H9 (cell line): ENCODE measurements around the gene NEURL1. TPM values are rescaled to one million over a fixed set of nuclear protein-coding genes. Genes with fewer than 3 reads are reported as not detected.

Experiments used
- DNase-seq: peaks from one replicate; pipeline ENCODE4 v3.0.0-alpha.2; 2017
- H2AFZ ChIP-seq: one replicate; pipeline ENCODE4 v1.6.1; 2013; ENCODE audit warnings: mild to moderate bottlenecking, low read length, control low read depth, moderate library complexity
- H2AK5ac ChIP-seq: 2 replicates; pipeline ENCODE4 v1.6.1; 2013; ENCODE audit warnings: low read length, control low read depth, mixed read lengths; ENCODE audit not compliant: insufficient read length
- H2BK120ac ChIP-seq: one replicate; pipeline ENCODE4 v1.6.1; 2013; ENCODE audit warnings: low read depth, mild to moderate bottlenecking, low read length, control low read depth, inconsistent platforms; ENCODE audit not compliant: poor library complexity, severe bottlenecking
- H2BK12ac ChIP-seq: 2 replicates; pipeline ENCODE4 v1.6.1; 2013; ENCODE audit warnings: low read length, control low read depth, mixed read lengths, low read depth; ENCODE audit not compliant: insufficient read length
- H2BK15ac ChIP-seq: 2 replicates; pipeline ENCODE4 v1.6.1; 2013; ENCODE audit warnings: low read depth, low read length, control low read depth
- H2BK20ac ChIP-seq: one replicate; pipeline ENCODE4 v1.6.1; 2013; ENCODE audit warnings: low read depth, mild to moderate bottlenecking, low read length, control low read depth, inconsistent platforms; ENCODE audit not compliant: poor library complexity, severe bottlenecking
- H2BK5ac ChIP-seq: 2 replicates; pipeline ENCODE4 v1.6.1; 2013; ENCODE audit warnings: low read length, control low read depth, mixed read lengths; ENCODE audit not compliant: insufficient read length
- H3K14ac ChIP-seq: 2 replicates; pipeline ENCODE4 v1.6.1; 2013; ENCODE audit warnings: low read length, control low read depth; ENCODE audit not compliant: insufficient read depth
- H3K18ac ChIP-seq: 2 replicates; pipeline ENCODE4 v1.6.1; 2013; ENCODE audit warnings: low read depth, mild to moderate bottlenecking, mixed read lengths, low read length, control low read depth; ENCODE audit not compliant: insufficient read length
- H3K23ac ChIP-seq: 2 replicates; pipeline ENCODE4 v1.6.1; 2013; ENCODE audit warnings: low read length, control low read depth, mixed read lengths, low read depth; ENCODE audit not compliant: insufficient read length
- H3K23me2 ChIP-seq: 2 replicates; pipeline ENCODE4 v1.6.1; 2013; ENCODE audit warnings: low read depth, mild to moderate bottlenecking, mixed read lengths, low read length, control low read depth; ENCODE audit not compliant: insufficient read length, poor library complexity, severe bottlenecking
- H3K27ac ChIP-seq: 2 replicates; pipeline ENCODE4 v1.5.1; 2013; ENCODE audit warnings: low read length, control low read depth, mixed read lengths, low read depth; ENCODE audit not compliant: insufficient read length
- H3K27me3 ChIP-seq: 2 replicates; pipeline ENCODE4 v1.6.1; 2013; ENCODE audit warnings: low read length, control low read depth, inconsistent platforms; ENCODE audit not compliant: insufficient read depth
- H3K4ac ChIP-seq: 2 replicates; pipeline ENCODE4 v1.6.1; 2013; ENCODE audit warnings: low read depth, mild to moderate bottlenecking, control low read depth, inconsistent platforms, low read length, moderate library complexity
- H3K4me1 ChIP-seq: 2 replicates; pipeline ENCODE4 v1.6.1; 2013; ENCODE audit warnings: low read length, control low read depth, inconsistent platforms; ENCODE audit not compliant: insufficient read depth
- H3K4me2 ChIP-seq: 2 replicates; pipeline ENCODE4 v1.6.1; 2013; ENCODE audit warnings: low read length, control low read depth, mixed read lengths; ENCODE audit not compliant: insufficient read length, insufficient read depth
- H3K56ac ChIP-seq: 2 replicates; pipeline ENCODE4 v1.6.1; 2013; ENCODE audit warnings: low read depth, mild to moderate bottlenecking, mixed read lengths, low read length, control low read depth; ENCODE audit not compliant: insufficient read length
- H3K79me1 ChIP-seq: 2 replicates; pipeline ENCODE4 v1.6.1; 2013; ENCODE audit warnings: low read depth, mild to moderate bottlenecking, moderate library complexity, low read length, control low read depth, inconsistent platforms; ENCODE audit not compliant: insufficient read depth, poor library complexity, severe bottlenecking
- H3K79me2 ChIP-seq: 2 replicates; pipeline ENCODE4 v1.6.1; 2013; ENCODE audit warnings: low read length, control low read depth, inconsistent platforms; ENCODE audit not compliant: insufficient read depth
- H3K9ac ChIP-seq: 2 replicates; pipeline ENCODE4 v1.6.1; 2013; ENCODE audit warnings: low read length, control low read depth, mixed read lengths; ENCODE audit not compliant: insufficient read length; ENCODE audit errors: extremely low read depth
- H3K9me3 ChIP-seq: one replicate; pipeline ENCODE4 v1.6.1; 2013; ENCODE audit warnings: low read depth, low read length, inconsistent platforms; ENCODE audit not compliant: control insufficient read depth
- H3T11ph ChIP-seq: one replicate; pipeline ENCODE4 v1.6.1; 2013; ENCODE audit warnings: mild to moderate bottlenecking, low read length, control low read depth, inconsistent platforms
- H4K20me1 ChIP-seq: one replicate; pipeline ENCODE4 v1.6.1; 2013; ENCODE audit not compliant: control insufficient read depth, insufficient read length, insufficient read depth
- H4K5ac ChIP-seq: 2 replicates; pipeline ENCODE4 v1.6.1; 2013; ENCODE audit warnings: low read depth, mild to moderate bottlenecking, mixed read lengths, low read length, control low read depth; ENCODE audit not compliant: insufficient read length
- H4K8ac ChIP-seq: replicated peaks from 2 replicates; pipeline ENCODE4 v1.6.1; 2013; ENCODE audit warnings: low read length, control low read depth, mixed read lengths, low read depth; ENCODE audit not compliant: insufficient read length
- H4K91ac ChIP-seq: 2 replicates; pipeline ENCODE4 v1.6.1; 2013; ENCODE audit warnings: low read depth, mild to moderate bottlenecking, moderate library complexity, mixed read lengths, low read length, control low read depth; ENCODE audit not compliant: insufficient read length
- H3K27ac Mint-ChIP-seq, 3 experiments: 2 replicates in 2 of 3; 3 replicates in 1 of 3; pipeline ENCODE4 v1.8.0; 2020 to 2021; ENCODE audit warnings: mixed read lengths in 3 of 3, mild to moderate bottlenecking in 1 of 3, moderate library complexity in 1 of 3
- H3K27me3 Mint-ChIP-seq: 2 replicates; pipeline ENCODE4 v1.8.0; 2021; ENCODE audit warnings: low read depth, mild to moderate bottlenecking, moderate library complexity, mixed read lengths
- H3K36me3 Mint-ChIP-seq, 3 experiments: 2 replicates in 2 of 3; 3 replicates in 1 of 3; pipeline ENCODE4 v1.8.0; 2020 to 2021; ENCODE audit warnings: low read depth in 3 of 3, mixed read lengths in 3 of 3; ENCODE audit not compliant: insufficient read depth in 1 of 3
- H3K4me1 Mint-ChIP-seq, 2 experiments: 2 replicates each; pipeline ENCODE4 v1.8.0; 2020; ENCODE audit warnings: mixed read lengths in 2 of 2
- H3K4me3 Mint-ChIP-seq, 2 experiments: 2 replicates in 1 of 2; 3 replicates in 1 of 2; pipeline ENCODE4 v1.8.0; 2020 to 2021; ENCODE audit warnings: mild to moderate bottlenecking in 2 of 2, mixed read lengths in 2 of 2, moderate library complexity in 1 of 2
- H3K9me3 Mint-ChIP-seq, 2 experiments: 2 replicates in 1 of 2; 3 replicates in 1 of 2; pipeline ENCODE4 v1.8.0; 2020; ENCODE audit warnings: mild to moderate bottlenecking in 2 of 2, mixed read lengths in 2 of 2, moderate library complexity in 1 of 2
- WGBS: extraction: QIAGEN DNeasy Blood & Tissue Kit; methylation state at CpG from one replicate; pipeline ENCODE4 v1.1.7; 2013; ENCODE audit warnings: missing lambda C conversion rate, low lambda C conversion rate, mixed read lengths; ENCODE audit not compliant: insufficient read length; ENCODE audit errors: extremely low coverage; 5-methylcytosine and 5-hydroxymethylcytosine counted together
- total RNA-seq: library from RNA; stranded (reverse); gene quantifications from 2 replicates; pipeline ENCODE4 v1.2.1, GENCODE V29; 2021
- TF ChIP-seq, protein P1 (sequence below): fragments of 200-600 bp; sonication (generic); conservative IDR thresholded peaks from 3 replicates; pipeline ENCODE4 v1.8.0; 2021; ENCODE audit warnings: antibody characterized with exemption, mild to moderate bottlenecking

The NEURL1 gene
- total RNA-seq, 1 experiment from 2014 or later, result 1.2 TPM

DNA sequence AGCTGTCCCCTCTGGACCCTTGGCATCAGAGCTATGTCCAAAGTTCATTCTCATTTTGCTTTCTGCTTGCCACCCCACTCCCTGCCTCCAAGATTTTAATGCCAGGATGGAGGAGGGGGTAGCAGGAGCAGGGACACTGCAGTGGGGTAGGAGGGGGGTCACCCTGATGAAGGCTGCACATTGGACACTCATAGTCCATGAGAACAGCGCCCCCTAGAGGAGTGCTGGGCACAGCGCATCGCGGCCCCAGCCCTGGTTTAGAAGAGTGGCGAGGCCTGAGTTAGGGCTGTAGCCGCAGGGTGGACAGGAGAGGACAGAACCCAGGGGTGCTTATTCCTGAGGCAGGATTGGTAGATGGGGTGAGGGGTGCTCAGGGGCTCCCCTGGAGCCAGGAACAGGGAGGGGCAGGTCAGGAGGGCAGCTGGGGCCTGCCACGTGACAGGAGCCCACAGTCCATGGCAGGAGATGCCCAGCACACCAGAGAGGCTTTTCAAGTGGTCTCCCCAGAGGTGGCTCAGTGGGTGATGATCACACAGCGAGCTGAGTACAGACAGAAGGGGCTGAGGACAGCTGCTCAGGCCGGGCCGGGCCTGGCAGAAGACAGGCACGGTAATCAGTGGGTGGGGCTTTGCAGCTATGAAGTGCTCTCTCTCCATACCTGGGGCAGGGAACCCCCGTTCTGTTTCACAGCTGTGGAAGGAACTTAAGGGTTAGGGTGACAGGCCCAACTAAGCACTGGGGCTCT lies 71.4 kb downstream of the NEURL1 start:
- no peaks in the 10 kb centered on the region for H3K79me2 ChIP-seq
- TF ChIP-seq, protein P1, sequence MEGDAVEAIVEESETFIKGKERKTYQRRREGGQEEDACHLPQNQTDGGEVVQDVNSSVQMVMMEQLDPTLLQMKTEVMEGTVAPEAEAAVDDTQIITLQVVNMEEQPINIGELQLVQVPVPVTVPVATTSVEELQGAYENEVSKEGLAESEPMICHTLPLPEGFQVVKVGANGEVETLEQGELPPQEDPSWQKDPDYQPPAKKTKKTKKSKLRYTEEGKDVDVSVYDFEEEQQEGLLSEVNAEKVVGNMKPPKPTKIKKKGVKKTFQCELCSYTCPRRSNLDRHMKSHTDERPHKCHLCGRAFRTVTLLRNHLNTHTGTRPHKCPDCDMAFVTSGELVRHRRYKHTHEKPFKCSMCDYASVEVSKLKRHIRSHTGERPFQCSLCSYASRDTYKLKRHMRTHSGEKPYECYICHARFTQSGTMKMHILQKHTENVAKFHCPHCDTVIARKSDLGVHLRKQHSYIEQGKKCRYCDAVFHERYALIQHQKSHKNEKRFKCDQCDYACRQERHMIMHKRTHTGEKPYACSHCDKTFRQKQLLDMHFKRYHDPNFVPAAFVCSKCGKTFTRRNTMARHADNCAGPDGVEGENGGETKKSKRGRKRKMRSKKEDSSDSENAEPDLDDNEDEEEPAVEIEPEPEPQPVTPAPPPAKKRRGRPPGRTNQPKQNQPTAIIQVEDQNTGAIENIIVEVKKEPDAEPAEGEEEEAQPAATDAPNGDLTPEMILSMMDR, result peak; percentile 98
- H3K18ac ChIP-seq, result no peak overlapping the region
- no peak overlapping the region for H4K8ac ChIP-seq
- no peak overlapping the region for H2AK5ac ChIP-seq
- H3K9ac ChIP-seq, result no peak overlapping the region
- no peak overlapping the region for H3K56ac ChIP-seq
- H4K91ac ChIP-seq, result no peak overlapping the region
- no peaks in the 10 kb centered on the region for H3K23me2 ChIP-seq
- H3K14ac ChIP-seq, result no peak overlapping the region
- H3T11ph ChIP-seq, result no peak overlapping the region
- no CpG with 5 or more reads among the region's 12 CpGs for WGBS
- no peak overlapping the region for H2BK12ac ChIP-seq
- no peak overlapping the region for H3K27ac ChIP-seq
- H3K9me3 Mint-ChIP-seq, result no peaks in the 10 kb centered on the region; a peak in 1 of 5 replicates
- no peak overlapping the region for H2BK120ac ChIP-seq
- H3K4me1 Mint-ChIP-seq, result peaks cover 2 to 5% of the 10 kb centered on the region in 2 experiments; a peak in 1 of 4 replicates
- no peak overlapping the region for H2BK20ac ChIP-seq
- H3K36me3 Mint-ChIP-seq, result no peaks in the 10 kb centered on the region
- no peak overlapping the region for H3K27ac Mint-ChIP-seq
- H4K5ac ChIP-seq, result no peak overlapping the region
- H4K20me1 ChIP-seq, result no peaks in the 10 kb centered on the region
- H3K4ac ChIP-seq, result no peak overlapping the region
- peak; percentile 70 for DNase-seq
- no peaks in the 10 kb centered on the region for H3K27me3 ChIP-seq
- no peak overlapping the region for H3K23ac ChIP-seq
- H3K4me1 ChIP-seq, result no peaks in the 10 kb centered on the region
- no peak overlapping the region for H2BK15ac ChIP-seq
- H3K27me3 Mint-ChIP-seq, result peaks cover 1% of the 10 kb centered on the region
- no peaks in the 10 kb centered on the region for H3K79me1 ChIP-seq
- no peak overlapping the region for H3K4me3 Mint-ChIP-seq
- no peak overlapping the region for H3K4me2 ChIP-seq
- H3K9me3 ChIP-seq, result no peaks in the 10 kb centered on the region
- H2AFZ ChIP-seq, result no peak overlapping the region
- no peak overlapping the region for H2BK5ac ChIP-seq
